ENCODE data around the gene EIF5.

Gene EIF5

DNA sequence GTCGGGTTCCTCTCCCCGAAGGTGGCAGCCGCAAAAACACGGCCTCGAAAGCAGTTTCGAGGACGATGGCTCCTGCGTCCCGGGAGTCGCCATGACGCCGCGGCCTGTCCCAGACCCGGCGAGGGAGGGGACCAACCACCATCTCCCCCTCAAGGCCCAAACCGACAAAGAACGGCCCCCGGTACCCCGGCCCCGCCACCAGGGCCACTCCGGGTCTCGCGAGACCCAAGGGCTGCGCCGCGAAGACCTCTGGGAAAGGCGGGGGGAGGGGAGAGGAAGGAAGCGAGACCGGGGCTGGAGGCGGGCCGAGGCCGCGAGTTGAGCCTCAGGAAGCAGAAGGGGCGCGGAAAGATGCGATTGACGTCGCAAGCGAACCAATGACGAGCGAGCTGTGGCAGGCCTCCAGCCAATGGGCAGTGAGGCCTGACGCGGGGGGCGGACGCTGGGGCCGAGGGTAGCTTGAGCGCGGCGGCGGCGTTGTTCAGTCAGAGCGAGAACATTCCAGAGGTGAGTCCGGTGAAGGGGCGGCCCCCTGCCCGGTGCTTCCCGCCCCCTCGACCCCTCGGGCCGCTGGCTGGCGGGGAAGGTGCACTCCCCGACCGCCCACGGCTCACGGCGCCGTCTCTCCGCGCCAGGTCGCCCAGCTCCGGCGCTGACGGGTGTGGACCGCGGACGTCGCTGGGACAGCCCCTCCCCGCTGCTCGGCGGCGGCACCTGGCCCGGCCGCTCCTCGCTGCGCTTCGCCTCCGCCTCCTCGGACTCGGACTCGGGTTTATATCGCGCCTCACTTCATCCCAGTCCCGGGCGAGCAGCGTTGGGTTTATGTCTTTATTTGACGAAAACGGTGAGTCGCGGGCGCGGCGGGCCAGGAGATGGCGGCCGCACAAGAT, at the start of gene EIF5:
Gene EIF5, plus strand, starts transcription at position 484 of the 890 bp plus-strand sequence. CDS start 1,624 bp downstream, outside the sequence.
- peak; percentile 96 for DNase-seq (ENCODE audit: low read depth)

DNA sequence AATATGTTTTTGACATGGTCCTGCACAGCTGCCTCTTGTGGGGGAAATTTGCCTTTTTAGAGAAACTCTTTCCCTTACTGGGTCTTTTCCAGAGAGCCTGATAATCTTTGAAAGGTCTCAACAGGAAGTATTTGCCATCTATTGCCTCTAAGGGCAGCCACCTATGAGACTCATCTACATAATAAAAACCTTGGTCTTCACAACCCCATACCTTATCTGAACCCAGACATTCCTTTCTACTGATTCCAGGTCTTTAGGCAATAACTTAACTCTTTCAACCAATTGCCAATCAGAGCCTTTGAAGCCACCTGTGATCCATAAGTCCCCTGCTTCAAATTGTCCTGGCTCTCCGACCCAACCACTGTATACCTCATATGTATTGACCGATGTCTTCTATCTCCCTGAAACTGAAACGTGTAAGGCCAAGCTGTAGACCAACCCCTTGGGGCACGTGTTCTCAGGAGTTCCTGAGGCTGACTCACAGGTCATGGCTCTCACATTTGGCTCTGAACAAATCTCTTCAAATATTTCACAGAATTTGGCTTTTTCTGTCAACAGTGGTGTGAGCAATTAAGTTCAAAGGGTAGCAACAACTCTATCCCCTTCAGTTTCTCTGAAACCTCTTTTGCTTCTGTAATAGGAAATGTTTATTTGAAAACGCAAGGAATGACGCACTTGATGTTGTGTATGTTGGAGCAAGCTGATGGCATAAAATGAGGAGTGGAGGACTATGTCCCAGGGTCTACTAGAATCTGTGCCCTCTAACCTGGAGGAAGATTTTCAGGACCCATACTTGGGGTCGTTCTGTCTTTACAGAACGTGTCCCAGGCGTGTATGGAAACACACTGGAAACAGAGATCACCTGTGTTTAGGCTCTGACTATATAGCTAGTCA, 49.2 kb upstream of the EIF5 start:
- no peak for DNase-seq (ENCODE audit: low read depth)

DNA sequence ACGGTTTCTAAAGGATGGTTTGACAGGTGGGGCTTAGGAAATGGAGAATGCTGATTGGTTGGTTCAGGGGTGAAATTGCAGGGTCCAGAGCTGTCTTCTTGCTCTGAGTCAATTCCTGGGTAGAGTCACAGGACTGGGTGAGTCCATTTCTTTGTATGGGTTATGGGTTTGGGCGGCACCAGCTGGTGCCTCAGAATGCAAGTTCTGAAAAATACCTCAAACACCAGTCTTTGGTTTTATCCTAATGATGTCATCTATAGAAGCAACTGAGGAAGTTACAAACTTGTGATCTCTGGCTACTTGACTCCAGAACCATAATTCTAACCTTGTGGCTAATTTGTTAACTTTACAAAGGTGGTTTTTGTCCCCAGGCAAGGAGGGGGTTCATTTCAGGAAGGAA, 47.6 kb upstream of the EIF5 start:
- no peak for DNase-seq (ENCODE audit: low read depth)

DNA sequence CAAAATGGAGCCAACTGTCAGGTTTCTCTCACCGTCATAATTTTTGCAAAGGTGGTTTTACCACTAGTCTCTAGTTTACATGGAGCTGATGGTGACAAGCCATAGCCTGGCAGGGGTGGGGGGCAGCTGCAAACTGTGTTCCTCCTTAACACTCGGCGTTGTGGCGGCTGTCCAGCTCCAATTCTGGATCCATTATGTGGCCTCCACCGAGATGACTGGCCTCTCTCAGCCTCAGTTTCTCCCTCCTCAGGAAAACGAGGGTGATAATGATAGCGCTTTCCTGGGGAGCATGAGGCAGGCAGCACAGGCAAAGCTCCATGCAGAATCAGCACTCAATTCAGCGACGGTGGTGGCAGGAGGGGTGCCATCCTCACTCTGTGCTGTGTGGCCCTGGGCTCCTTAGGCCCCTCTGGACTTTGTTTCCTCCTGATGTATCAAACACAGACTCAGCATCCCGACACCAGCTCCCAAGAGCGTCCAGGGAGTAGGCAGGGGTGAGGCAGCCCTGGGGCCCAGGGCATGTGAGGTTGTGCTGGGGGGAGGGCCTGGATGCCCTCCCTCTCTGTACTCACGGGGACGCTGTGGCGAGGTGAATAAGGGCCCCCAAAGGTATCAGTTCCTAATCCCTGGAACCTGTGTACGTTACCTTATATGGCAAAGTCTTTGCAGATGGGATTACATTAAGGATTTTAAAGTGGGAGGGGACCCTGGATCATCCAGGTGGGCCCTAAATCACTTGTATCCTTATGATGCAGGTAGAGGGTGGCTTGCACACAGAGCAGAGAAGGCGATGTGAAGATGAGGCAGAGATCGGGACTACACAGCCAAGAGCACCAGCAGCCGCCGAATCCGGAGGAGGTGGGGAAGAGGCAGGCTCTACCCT, 46.8 kb upstream of the EIF5 start:
- DNase-seq (ENCODE audit: low read depth) = no peak

DNA sequence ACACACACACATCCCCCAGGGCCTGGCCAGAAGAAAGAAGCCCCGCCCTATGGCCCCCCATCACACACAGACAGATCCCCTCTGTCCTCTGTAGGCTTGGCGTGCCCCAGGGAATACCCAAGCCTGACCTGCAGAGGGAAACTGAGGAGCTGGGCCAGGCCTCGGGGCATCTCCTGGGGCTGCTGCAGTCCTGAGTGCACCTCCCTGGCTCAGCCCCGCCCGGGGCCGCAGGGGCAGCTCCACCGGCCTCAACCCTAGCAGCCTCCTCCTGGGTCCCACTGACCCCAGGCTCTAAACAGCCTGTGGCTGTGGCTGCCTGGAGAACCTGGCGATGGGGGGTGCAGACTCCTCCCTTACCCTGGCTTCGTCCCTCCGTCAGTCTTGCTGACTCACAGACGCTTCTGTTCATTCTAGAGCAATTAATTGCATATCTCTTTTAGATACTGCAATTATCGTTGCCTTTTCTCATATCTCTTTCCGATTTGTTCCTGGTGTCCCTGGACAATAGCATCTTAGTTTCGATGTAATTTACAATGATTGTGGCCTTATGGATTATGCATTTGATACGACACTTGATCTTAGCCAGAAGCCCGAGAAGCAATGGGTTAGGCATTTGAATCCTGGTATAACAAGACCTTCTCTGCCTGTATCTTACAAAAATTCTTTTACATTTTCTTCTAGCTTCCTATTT, 45.8 kb upstream of the EIF5 start:
- DNase-seq (ENCODE audit: low read depth) = no peak

DNA sequence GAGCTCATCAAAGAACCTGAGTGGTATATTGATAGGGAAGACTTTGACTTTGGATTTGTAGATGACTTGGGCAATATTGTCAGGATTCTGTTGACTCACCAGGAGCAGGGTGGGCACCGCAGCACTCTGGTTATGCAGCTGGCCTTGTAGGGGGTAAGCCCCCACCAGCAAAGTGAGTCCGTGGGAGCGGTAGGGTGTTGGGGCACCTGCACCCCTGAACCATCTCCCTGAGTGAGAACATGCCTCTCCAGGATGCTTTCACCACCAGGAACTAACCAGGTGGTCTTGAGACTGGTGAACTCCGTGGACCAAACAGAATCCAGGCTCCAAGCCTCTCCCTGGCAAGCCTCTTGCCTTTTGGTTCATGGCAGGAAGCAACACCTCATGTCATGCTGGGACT, 44.0 kb upstream of the EIF5 start:
- DNase-seq (ENCODE audit: low read depth) = no peak

DNA sequence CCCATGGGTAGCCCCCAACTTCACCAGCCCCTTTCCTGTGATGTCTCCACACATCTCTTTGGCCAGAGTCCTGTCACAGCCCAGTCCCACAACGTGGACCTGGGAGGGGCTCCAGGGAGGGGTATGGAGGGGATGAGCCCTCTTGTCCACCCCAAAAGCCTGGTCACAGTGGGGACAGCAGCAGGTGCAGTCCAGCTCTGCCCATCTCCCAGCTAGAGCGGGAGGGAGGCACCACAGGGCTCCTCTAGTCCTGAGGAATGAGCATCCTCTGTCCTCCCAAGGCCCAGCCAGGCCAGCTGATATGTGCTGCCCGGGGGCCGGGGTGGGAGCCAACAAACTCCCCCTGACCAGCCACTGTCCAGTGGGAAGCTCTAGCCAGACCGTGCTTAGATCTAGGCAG, 43.5 kb upstream of the EIF5 start:
- DNase-seq (ENCODE audit: low read depth) = no peak

DNA sequence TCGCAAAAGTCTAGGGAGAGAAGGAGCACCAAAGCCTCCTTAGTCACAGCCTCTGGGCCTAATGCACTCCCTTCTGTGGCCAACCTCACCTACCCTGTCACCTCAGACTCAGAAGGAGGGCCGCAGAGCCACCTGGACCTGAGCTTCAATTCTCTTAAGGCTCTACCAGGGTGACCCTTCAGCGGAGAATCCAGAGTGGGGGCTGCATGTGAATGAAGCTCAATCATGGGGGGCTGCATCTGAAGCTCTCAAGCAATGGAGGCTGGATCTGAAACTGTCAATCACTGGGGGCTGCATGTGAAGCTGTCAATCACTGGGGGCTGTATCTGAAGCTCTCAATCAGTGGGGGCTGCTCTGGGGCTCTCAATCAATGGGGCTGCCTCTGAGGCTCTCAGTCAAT, 43.1 kb upstream of the EIF5 start:
- no peak for DNase-seq (ENCODE audit: low read depth)

DNA sequence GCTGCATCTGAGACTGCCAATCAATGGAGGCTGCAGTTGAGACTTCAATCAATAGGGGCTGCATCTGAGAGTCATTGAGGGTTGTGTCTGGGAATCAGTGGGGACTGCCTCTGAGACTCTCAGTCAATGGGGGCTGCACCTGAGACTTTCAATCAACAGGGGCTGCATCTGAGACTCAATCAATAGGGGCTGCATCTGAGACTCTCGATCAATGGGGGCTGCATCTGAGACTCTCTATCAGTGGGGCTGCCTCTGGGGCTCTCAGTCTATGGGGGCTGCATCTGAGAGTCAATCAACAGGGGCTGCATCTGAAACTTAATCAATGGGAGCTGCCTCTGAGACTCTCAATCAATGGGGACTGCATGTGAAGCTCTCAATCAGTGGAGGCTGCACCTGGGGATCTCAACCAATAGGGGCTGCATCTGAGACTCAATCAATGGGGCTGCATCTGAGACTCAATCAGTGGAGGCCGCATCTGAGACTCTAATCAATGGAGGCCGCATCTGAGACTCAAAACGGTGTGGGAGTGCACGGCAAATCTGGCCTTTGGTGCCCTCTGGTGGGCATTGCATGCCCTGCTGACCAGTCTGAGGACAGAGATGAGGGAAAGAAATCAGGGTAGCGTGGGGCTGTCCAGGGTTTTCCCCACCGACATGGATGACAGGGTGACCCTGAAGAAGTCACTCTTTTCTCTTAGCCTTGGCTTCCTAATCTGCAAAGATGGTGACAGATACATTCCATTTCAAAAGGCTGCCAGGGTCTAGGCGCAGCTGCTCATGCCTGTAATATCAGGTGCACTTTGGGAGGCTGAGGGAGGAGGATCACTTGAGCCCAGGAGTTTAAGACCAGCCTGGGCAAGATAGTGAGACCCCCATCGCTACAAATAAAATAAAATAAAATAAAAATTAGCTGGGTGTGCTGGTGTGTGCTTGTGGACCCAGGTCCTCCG, 41.3 kb upstream of the EIF5 start:
- peak; percentile 61 for DNase-seq (ENCODE audit: low read depth)

DNA sequence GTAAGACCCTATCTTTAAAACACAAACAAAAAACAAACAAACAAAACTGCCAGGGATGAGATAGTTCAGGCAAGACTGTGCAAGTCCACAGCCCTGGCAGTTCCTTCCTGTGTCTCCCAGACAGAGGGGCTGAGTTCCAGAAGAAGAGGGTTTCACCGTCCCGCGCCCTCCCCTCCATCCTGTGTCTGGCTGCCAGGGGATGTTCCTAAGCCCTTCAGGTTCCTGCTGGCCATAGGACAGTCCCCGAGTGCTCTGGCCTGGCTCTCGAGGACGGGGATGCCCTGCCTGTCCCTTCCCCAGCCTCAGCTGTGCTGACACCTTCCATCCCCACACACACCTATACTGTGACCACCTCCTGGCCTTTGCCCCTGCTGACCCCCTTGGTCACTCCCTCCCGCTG, 40.6 kb upstream of the EIF5 start:
- DNase-seq (ENCODE audit: low read depth) = no peak

DNA sequence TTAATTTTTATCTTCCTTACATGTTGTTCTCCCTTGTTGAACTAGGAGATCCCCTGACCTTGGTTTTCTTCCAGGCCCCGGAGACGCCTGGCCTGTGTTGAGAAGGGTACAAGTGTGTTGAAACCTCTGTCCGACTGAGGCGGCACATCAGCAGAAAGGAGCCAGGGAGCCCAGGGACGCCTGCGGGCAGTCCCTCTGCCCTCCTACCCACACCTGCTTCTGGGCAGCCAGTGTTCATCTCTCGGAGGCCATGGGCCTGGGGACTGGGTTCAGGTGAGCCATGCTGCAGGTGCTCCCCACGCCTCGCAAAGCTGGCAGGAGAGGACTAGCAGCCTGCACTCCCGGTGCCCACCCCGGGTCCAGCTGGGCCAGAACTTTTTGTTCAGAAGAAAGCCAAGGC, 39.9 kb upstream of the EIF5 start:
- no peak for DNase-seq (ENCODE audit: low read depth)

DNA sequence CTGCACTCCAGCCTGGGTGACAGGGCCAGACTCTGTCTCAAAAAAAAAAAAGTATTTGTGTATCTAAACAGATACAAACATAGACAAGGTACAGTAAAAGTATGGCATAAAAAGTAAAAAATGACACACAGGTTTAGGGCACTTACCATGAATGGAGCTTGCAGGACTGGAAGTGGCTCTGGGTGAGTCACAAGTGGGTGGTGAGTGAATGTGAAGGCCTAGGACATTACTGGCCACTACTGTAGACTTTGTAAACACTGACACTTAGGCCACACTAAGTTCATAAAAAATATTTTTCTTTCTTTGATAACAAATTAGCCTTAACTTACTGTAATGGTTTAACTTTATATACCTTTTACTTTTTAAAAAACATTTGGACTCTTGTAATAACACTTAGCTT, 38.0 kb upstream of the EIF5 start:
- DNase-seq (ENCODE audit: low read depth) = no peak

DNA sequence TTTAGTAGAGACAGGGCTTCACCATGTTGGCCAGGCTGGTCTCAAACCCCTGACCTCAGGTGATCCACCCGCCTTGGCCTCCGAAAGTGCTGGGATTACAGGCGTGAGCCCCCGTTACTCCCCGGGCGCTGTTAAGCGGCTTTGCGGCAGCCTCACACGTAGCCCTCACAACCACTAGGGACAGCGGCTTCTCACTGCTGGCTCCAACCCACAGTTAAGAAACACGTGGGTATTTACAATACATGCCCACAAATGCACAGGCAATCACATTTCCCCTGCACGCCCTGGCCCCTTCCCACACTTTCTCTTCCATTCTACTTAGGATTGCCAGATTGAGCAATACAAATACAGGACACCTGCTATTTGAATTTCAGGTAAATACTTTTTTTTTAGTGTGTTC, 37.0 kb upstream of the EIF5 start:
- DNase-seq (ENCODE audit: low read depth) = no peak

DNA sequence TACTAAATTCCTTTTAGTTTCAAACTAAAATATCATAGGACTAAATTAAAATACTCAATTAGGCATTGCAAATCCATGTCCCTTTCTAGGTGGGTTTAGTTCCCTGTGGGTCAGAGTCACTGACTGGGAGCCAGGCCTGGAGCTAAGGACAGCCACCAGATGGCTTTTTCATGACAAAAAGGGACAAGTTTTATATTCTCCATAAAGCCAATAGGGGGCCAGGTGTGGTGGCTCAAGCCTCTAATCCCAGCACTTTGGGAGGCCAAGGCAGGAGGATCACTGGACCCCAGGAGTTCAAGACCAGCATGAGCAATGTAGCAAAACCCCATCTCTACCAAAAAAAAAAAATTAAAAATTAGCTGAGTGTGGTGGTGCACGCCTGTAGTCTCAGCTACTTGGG, 35.4 kb upstream of the EIF5 start:
- no peak for DNase-seq (ENCODE audit: low read depth)

DNA sequence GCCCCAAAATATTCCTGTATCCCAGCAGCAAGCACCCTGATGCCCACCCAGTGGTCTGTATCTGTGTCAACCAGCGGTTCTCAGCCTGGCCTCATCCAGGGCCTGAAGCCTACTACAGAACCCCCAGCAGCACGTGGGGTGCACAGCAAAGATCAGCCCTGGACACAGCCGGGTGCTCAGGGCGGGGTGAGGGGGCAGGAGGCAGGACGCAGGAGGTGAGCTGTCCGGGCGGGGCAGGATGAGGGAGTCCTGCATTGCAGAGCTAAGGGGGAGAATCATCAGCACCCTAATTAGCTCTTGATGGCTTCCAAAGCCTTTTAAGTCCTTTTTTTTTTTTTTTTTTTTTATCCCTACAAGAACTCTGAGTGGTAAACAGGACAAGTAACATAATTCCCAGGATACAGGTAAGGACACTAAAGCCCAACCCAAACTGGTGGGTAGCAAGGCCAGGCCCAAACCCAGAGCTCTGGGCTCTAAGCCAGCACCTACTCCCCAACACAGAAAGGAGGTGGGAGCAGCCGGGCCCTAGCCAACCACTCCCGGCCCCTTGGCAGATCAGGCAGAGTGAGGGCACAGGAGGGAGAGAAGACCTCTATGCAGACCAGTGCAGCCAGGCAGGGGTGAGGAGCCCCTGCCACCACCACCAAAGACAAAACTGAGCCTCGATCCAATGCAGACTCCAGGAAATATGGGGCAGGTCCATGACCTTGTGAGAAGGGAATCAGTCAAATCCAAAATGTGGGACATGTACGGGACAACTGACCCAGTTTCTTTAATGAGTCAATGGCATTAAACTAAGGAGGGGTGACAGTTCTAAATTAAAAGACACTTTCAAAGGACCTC, 32.3 kb upstream of the EIF5 start:
- DNase-seq (ENCODE audit: low read depth) = no peak

DNA sequence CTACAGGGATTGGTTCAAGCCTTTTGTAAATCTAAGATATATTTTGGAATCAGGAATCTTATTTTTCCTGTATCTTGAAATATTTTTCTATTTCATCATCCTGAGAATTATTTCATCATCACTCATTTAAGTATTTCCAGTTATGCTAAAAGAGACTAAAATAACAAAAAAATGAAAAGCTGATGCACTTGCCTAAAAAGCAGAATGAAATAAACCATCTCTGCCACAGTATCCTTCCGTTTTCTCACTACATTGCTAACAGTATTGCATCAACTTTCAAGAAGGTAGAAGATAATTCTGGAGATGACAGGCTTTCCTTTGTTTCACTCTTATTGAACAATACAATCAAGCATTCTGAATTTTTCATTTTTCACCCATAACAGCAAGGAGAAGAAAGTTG, 31.1 kb upstream of the EIF5 start:
- DNase-seq (ENCODE audit: low read depth) = no peak

DNA sequence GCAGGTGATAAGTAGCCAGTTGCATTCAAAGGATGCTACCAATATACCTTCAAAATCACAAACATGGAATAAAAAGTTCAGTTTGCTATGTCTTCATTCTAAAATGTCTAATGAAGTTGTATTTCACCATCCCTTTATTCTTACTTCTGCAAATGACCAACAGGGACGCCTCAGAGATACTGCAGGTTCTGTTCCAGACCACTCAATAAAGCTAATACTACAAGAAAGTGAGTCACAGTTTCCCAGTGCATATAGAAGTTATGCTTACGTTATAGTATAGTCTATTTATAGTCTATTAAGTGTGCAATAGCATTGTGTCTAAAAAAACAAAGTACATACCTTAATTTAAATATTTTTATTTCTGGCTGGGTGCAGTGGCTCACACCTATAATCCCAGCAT, 29.3 kb upstream of the EIF5 start:
- DNase-seq (ENCODE audit: low read depth) = no peak

DNA sequence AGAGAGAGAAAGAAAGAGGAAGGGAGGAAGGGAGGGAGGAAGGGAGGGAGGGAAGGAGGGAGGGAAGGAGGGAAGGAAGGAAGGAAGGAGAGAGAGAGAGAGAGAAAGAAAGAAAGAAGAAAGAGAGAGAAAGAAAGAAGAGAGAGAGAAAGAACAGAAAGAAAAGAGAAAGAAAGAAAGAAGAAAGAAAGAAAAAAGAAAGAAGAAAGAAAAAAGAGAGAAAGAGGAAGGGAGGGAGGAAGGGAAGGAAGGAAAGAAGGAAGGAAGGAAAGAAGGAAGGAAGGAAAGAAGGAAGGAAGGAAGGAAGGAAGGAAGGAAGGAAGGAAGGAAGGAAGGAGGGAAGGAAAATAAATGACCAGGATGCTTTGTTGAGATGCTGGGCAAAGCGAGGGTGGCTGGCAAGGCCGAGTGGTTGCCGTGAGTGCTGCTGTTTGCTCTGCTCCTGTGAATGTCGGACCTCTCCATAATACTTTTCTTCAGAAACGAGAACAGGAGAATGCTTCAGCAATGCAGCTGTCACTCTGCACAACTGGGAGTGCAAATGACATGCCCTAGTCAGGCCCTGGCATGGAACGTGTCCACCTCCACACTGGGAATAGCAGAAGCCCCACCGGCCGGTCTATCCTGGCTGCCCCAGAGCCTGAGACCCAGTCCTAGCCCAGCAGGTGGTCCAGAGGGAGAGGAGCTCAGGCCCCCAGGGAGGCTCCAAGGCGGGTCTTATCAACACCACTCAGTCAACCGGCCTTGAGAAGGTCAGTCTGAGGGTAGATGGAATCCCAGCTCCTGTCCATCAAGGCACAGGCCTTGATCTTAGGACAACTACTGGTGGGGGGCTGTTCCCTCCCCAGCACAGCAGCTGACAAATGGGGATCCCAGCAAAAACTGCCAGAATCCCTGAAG, 25.1 kb upstream of the EIF5 start:
- no peak for DNase-seq (ENCODE audit: low read depth)
